ENCODE results near the gene CACNA1D. TPM values are rescaled to one million over a fixed set of nuclear protein-coding genes. Genes with fewer than 3 reads are reported as not detected.

The CACNA1D gene
- total RNA-seq, 1 donor from 2014 or later = 1.1 TPM

GRCh38 chr3:53645754-53646153, 151.3 kb downstream of the CACNA1D start:
- no peaks in the 10 kb centered on the region for H3K36me3 ChIP-seq
- H3K4me3 ChIP-seq = no peak overlapping the region
- intact Hi-C loops (cut with micrococcal nuclease) = no loop called here
- H3K9me3 ChIP-seq (replicated peaks) = no peaks in the 10 kb centered on the region
- no peak for TF ChIP-seq CTCF (IDR thresholded peaks at IDR 0.05; ENCODE audit: borderline replicate concordance)
- no peaks in the 10 kb centered on the region for H3K4me1 ChIP-seq
- no peak overlapping the region for H3K27ac ChIP-seq (replicated peaks)
- no peak for DNase-seq
- peaks cover 13% of the 10 kb centered on the region for H3K27me3 ChIP-seq (ENCODE audit: low read depth)

GRCh38 chr3:53646723-53647122, 152.3 kb downstream of the CACNA1D start:
- no peaks in the 10 kb centered on the region for H3K9me3 ChIP-seq (replicated peaks)
- no peak overlapping the region for H3K27ac ChIP-seq (replicated peaks)
- intact Hi-C loops (cut with micrococcal nuclease) = no loop called here
- H3K4me1 ChIP-seq = no peaks in the 10 kb centered on the region
- TF ChIP-seq CTCF (IDR thresholded peaks at IDR 0.05; ENCODE audit: borderline replicate concordance) = no peak
- DNase-seq = no peak
- peaks cover 17% of the 10 kb centered on the region for H3K27me3 ChIP-seq (ENCODE audit: low read depth)
- no peak overlapping the region for H3K4me3 ChIP-seq
- H3K36me3 ChIP-seq = no peaks in the 10 kb centered on the region

- Histone ChIP-seq H3K4me3 (no peak overlapping the region), H3K9me3 (replicated peaks) (peaks cover 9% of the 10 kb centered on the region), H3K4me1 (no peaks in the 10 kb centered on the region), H3K36me3 (no peaks in the 10 kb centered on the region), H3K27ac (replicated peaks) (no peak overlapping the region), H3K27me3 (ENCODE audit: low read depth) (peaks cover 17% of the 10 kb centered on the region)
- intact Hi-C loops (cut with micrococcal nuclease) = no loop called here
- no peak for DNase-seq
- no peak for TF ChIP-seq CTCF (IDR thresholded peaks at IDR 0.05; ENCODE audit: borderline replicate concordance)
These were observed 155.4 kb downstream of the CACNA1D start for GRCh38 chr3:53649816-53650215.

GRCh38 chr3:53650424-53650823, 156.0 kb downstream of the CACNA1D start:
- no peaks in the 10 kb centered on the region for H3K4me1 ChIP-seq
- intact Hi-C loops (cut with micrococcal nuclease) = no loop called here
- H3K4me3 ChIP-seq = no peak overlapping the region
- no peak overlapping the region for H3K27ac ChIP-seq (replicated peaks)
- no peaks in the 10 kb centered on the region for H3K36me3 ChIP-seq
- no peak for DNase-seq
- no peak for TF ChIP-seq CTCF (IDR thresholded peaks at IDR 0.05; ENCODE audit: borderline replicate concordance)
- peaks cover 14% of the 10 kb centered on the region for H3K9me3 ChIP-seq (replicated peaks)
- H3K27me3 ChIP-seq (ENCODE audit: low read depth) = peaks cover 17% of the 10 kb centered on the region

- intact Hi-C loops (cut with micrococcal nuclease) = no loop called here
These were observed 156.7 kb downstream of the CACNA1D start for GRCh38 chr3:53650928-53651661.

More at GRCh38 chr3:53650928-53651661, 156.7 kb downstream of the CACNA1D start:
- no peak for TF ChIP-seq CTCF (IDR thresholded peaks at IDR 0.05; ENCODE audit: borderline replicate concordance)
- Histone ChIP-seq H3K36me3 (no peaks in the 10 kb centered on the region), H3K27me3 (ENCODE audit: low read depth) (peaks cover 17% of the 10 kb centered on the region), H3K4me3 (no peak overlapping the region), H3K9me3 (replicated peaks) (peaks cover 14% of the 10 kb centered on the region), H3K27ac (replicated peaks) (no peak overlapping the region), H3K4me1 (no peaks in the 10 kb centered on the region)
- DNase-seq = no peak
